ENCODE measurements around the gene TIMMDC1. TPM values are rescaled to one million over a fixed set of nuclear protein-coding genes. Genes with fewer than 3 reads are reported as not detected.

TIMMDC1 gene
- total RNA-seq, 1 experiment from 2014 or later = 109 TPM

- H2AFZ ChIP-seq (ENCODE audit: low read length) = no peak overlapping the region
- no peak overlapping the region for H2BK15ac ChIP-seq (ENCODE audit: low read depth, low read length)
- H3K27ac ChIP-seq (ENCODE audit: insufficient read length, low read depth, low read length) = no peak overlapping the region
- DNase-seq = no peak
- no peak overlapping the region for H2BK20ac ChIP-seq (ENCODE audit: low read depth, low read length, poor library complexity, severe bottlenecking)
- no peaks in the 10 kb centered on the region for H3K27me3 ChIP-seq (ENCODE audit: insufficient read depth, low read length)
- no peak overlapping the region for H3K56ac ChIP-seq (ENCODE audit: insufficient read length, low read depth, low read length)
- H3K79me1 ChIP-seq (ENCODE audit: insufficient read depth, low read depth, low read length, poor library complexity, severe bottlenecking) = no peaks in the 10 kb centered on the region
- no peak overlapping the region for H2BK12ac ChIP-seq (ENCODE audit: insufficient read length, low read depth, low read length)
- no peak overlapping the region for H3T11ph ChIP-seq (ENCODE audit: low read length)
- no peaks in the 10 kb centered on the region for H3K79me2 ChIP-seq (ENCODE audit: insufficient read depth, low read length)
- H3K23me2 ChIP-seq (ENCODE audit: insufficient read length, low read depth, low read length, poor library complexity, severe bottlenecking) = no peaks in the 10 kb centered on the region
- no peak overlapping the region for H4K5ac ChIP-seq (ENCODE audit: insufficient read length, low read depth, low read length)
- H4K8ac ChIP-seq (replicated peaks; ENCODE audit: insufficient read length, low read depth, low read length) = no peak overlapping the region
- H3K4me1 ChIP-seq (ENCODE audit: insufficient read depth, low read length) = no peaks in the 10 kb centered on the region
- no peak overlapping the region for H2AK5ac ChIP-seq (ENCODE audit: insufficient read length, low read length)
- no peaks in the 10 kb centered on the region for H4K20me1 ChIP-seq (ENCODE audit: control insufficient read depth, insufficient read depth, insufficient read length)
- H3K14ac ChIP-seq (ENCODE audit: insufficient read depth, low read length) = no peak overlapping the region
- no peaks in the 10 kb centered on the region for H3K9me3 Mint-ChIP-seq
- no peak overlapping the region for H3K23ac ChIP-seq (ENCODE audit: insufficient read length, low read depth, low read length)
- no peak overlapping the region for H3K4me2 ChIP-seq (ENCODE audit: insufficient read depth, insufficient read length, low read length)
- H3K36me3 Mint-ChIP-seq (ENCODE audit: insufficient read depth in 1 of 3, low read depth in 3 of 3) = no peaks in the 10 kb centered on the region
- H4K91ac ChIP-seq (ENCODE audit: insufficient read length, low read depth, low read length) = no peak overlapping the region
- H2BK5ac ChIP-seq (ENCODE audit: insufficient read length, low read length) = no peak overlapping the region
- WGBS (ENCODE audit: extremely low coverage, insufficient read length, low lambda C conversion rate) = no CpG with 5 or more reads among the region's 9 CpGs
- no peak overlapping the region for H3K4ac ChIP-seq (ENCODE audit: low read depth, low read length)
- H3K18ac ChIP-seq (ENCODE audit: insufficient read length, low read depth, low read length) = no peak overlapping the region
- H3K9me3 ChIP-seq (ENCODE audit: control insufficient read depth, low read depth, low read length) = no peaks in the 10 kb centered on the region
- H3K27me3 Mint-ChIP-seq (ENCODE audit: low read depth) = no peaks in the 10 kb centered on the region; the same call in 1 of the 2 replicates
- peaks cover 3 to 10% of the 10 kb centered on the region in 2 experiments; a peak in 2 of 4 replicates for H3K4me1 Mint-ChIP-seq
- H3K9ac ChIP-seq (ENCODE audit: extremely low read depth, insufficient read length, low read length) = no peak overlapping the region
- H3K4me3 Mint-ChIP-seq = no peak overlapping the region
- no peak overlapping the region for H2BK120ac ChIP-seq (ENCODE audit: low read depth, low read length, poor library complexity, severe bottlenecking)
- no peak for TF ChIP-seq CTCF (conservative IDR thresholded peaks at IDR 0.05)
- H3K27ac Mint-ChIP-seq = no peak overlapping the region
Measured at GRCh38 chr3:119550192-119550910, 52.0 kb downstream of the TIMMDC1 start.
